Osteoblast (primary cell): ENCODE results near the gene ANXA4. TPM values are rescaled to one million over a fixed set of nuclear protein-coding genes. Genes with fewer than 3 reads are reported as not detected.
A peak's percentile ranks its signal among the peaks of the same experiment; 100 is the strongest.

ENCODE experiments used
- DNase-seq: peaks from one replicate; pipeline ENCODE4 v3.0.0; 2011; ENCODE audit warnings: low spot score, mixed read lengths; ENCODE audit not compliant: insufficient read length; ENCODE audit errors: missing footprints
- H2AFZ ChIP-seq: 2 replicates; pipeline ENCODE4 v1.6.0; 2011; ENCODE audit warnings: mild to moderate bottlenecking, low read length
- H3K27ac ChIP-seq: 2 replicates; pipeline ENCODE4 v1.5.1; 2011; ENCODE audit warnings: mild to moderate bottlenecking, low read depth, low read length, moderate library complexity
- H3K27me3 ChIP-seq: 2 replicates; pipeline ENCODE4 v1.6.0; 2012; ENCODE audit warnings: mild to moderate bottlenecking, control low read depth, inconsistent platforms, low read length, moderate library complexity; ENCODE audit not compliant: insufficient read depth
- H3K36me3 ChIP-seq: 2 replicates; pipeline ENCODE4 v1.5.1; 2011; ENCODE audit warnings: mild to moderate bottlenecking, low read length, control low read depth, moderate library complexity; ENCODE audit not compliant: insufficient read depth
- H3K4me1 ChIP-seq: 2 replicates; pipeline ENCODE4 v1.5.1; 2011; ENCODE audit warnings: mild to moderate bottlenecking, low read length, control low read depth, moderate library complexity; ENCODE audit not compliant: insufficient read depth
- H3K4me2 ChIP-seq: 2 replicates; pipeline ENCODE4 v1.6.0; 2011; ENCODE audit warnings: mild to moderate bottlenecking, low read length; ENCODE audit not compliant: insufficient read depth
- H3K4me3 ChIP-seq: fragments of 200-600 bp; sonication (generic); 3 replicates; pipeline ENCODE4 v1.5.1; 2012; ENCODE audit warnings: mild to moderate bottlenecking, low read length, inconsistent platforms; ENCODE audit not compliant: insufficient read depth
- H3K79me2 ChIP-seq: 2 replicates; pipeline ENCODE4 v1.6.0; 2012; ENCODE audit warnings: mild to moderate bottlenecking, low read length, control low read depth, inconsistent platforms; ENCODE audit not compliant: insufficient read depth
- H3K9me3 ChIP-seq: 2 replicates; pipeline ENCODE4 v1.5.1; 2011; ENCODE audit warnings: low read depth, low read length, control low read depth
- H4K20me1 ChIP-seq: 2 replicates; pipeline ENCODE4 v1.6.0; 2012; ENCODE audit warnings: mild to moderate bottlenecking, low read length, control low read depth; ENCODE audit not compliant: insufficient read depth
- CTCF ChIP-seq: IDR thresholded peaks from 2 replicates; pipeline ENCODE4 v1.5.1; 2011; ENCODE audit warnings: mild to moderate bottlenecking, low read depth, low read length, moderate library complexity; ENCODE audit errors: extremely low read depth
- total RNA-seq: library from RNA; depleted of rRNA; stranded (reverse); fragments of >200 nt; gene quantifications from 2 replicates; pipeline ENCODE4 v1.2.3, GENCODE V29; 2012

ANXA4 gene
- total RNA-seq, 1 donor = 38.4 TPM

- H3K4me3 ChIP-seq = no peak overlapping the region
- no peak for TF ChIP-seq CTCF
- H3K27me3 ChIP-seq = no peaks in the 10 kb centered on the region
- no peak overlapping the region for H2AFZ ChIP-seq
- H3K9me3 ChIP-seq = no peaks in the 10 kb centered on the region
- no peaks in the 10 kb centered on the region for H3K36me3 ChIP-seq
- no peaks in the 10 kb centered on the region for H3K79me2 ChIP-seq
- H4K20me1 ChIP-seq = no peaks in the 10 kb centered on the region
- H3K4me2 ChIP-seq = no peak overlapping the region
- H3K27ac ChIP-seq = no peak overlapping the region
- peaks cover 15% of the 10 kb centered on the region for H3K4me1 ChIP-seq
- no peak for DNase-seq
These were observed 43.4 kb downstream of the ANXA4 start for GRCh38 chr2:69785358-69785757.

- Histone ChIP-seq H3K36me3 (no peaks in the 10 kb centered on the region), H3K4me2 (no peak overlapping the region), H2AFZ (no peak overlapping the region), H4K20me1 (no peaks in the 10 kb centered on the region), H3K9me3 (no peaks in the 10 kb centered on the region), H3K79me2 (no peaks in the 10 kb centered on the region), H3K4me3 (no peak overlapping the region), H3K27me3 (no peaks in the 10 kb centered on the region), H3K27ac (no peak overlapping the region), H3K4me1 (peaks cover 23% of the 10 kb centered on the region)
- TF ChIP-seq CTCF = no peak
- no peak for DNase-seq
These were observed 44.2 kb downstream of the ANXA4 start for GRCh38 chr2:69786052-69786560.

- Histone ChIP-seq H3K27ac (peak overlapping the region; percentile 93), H3K4me3 (no peak overlapping the region), H4K20me1 (no peaks in the 10 kb centered on the region), H3K4me1 (peaks cover 27% of the 10 kb centered on the region), H3K9me3 (no peaks in the 10 kb centered on the region), H3K4me2 (peak overlapping the region; percentile 66), H3K27me3 (no peaks in the 10 kb centered on the region), H3K36me3 (no peaks in the 10 kb centered on the region), H3K79me2 (no peaks in the 10 kb centered on the region), H2AFZ (no peak overlapping the region)
- TF ChIP-seq CTCF = no peak
- peak; percentile 84 for DNase-seq
These were observed 47.3 kb downstream of the ANXA4 start for GRCh38 chr2:69789175-69789721.

GRCh38 chr2:69789772-69790600 lies 48.1 kb downstream of the ANXA4 start:
- Histone ChIP-seq H3K79me2 (no peaks in the 10 kb centered on the region), H3K27ac (peak overlapping the region; percentile 93), H3K36me3 (no peaks in the 10 kb centered on the region), H3K4me2 (peak overlapping the region; percentile 66), H2AFZ (peak overlapping the region; percentile 39), H3K9me3 (no peaks in the 10 kb centered on the region), H3K4me3 (no peak overlapping the region), H4K20me1 (no peaks in the 10 kb centered on the region), H3K4me1 (peaks cover 27% of the 10 kb centered on the region), H3K27me3 (no peaks in the 10 kb centered on the region)
- no peak for DNase-seq
- no peak for TF ChIP-seq CTCF
